Skin epidermis (tissue), 12 donors: Measurements from ENCODE around the gene NPHS1.
"Not testable (repeated sequence)": the region's sequence is repeated elsewhere in the genome, so short reads cannot be mapped to it uniquely, and the experiment has no call there.

Experiments
- H3K27ac ChIP-seq, 21 experiments: fragments of 200-600 bp; sonication (generic) in 11 of 21; one replicate each; pipeline ENCODE4 v1.5.0; 2020; ENCODE audit warnings: mild to moderate bottlenecking in 3 of 21, inconsistent platforms in 2 of 21, moderate library complexity in 2 of 21
- H3K4me3 ChIP-seq, 7 experiments: fragments of 200-600 bp; sonication (generic) in 2 of 7; one replicate each; pipeline ENCODE4 v1.5.0; 2020; ENCODE audit warnings: inconsistent platforms in 2 of 7, mild to moderate bottlenecking in 2 of 7, moderate library complexity in 1 of 7

The NPHS1 gene, protein sequence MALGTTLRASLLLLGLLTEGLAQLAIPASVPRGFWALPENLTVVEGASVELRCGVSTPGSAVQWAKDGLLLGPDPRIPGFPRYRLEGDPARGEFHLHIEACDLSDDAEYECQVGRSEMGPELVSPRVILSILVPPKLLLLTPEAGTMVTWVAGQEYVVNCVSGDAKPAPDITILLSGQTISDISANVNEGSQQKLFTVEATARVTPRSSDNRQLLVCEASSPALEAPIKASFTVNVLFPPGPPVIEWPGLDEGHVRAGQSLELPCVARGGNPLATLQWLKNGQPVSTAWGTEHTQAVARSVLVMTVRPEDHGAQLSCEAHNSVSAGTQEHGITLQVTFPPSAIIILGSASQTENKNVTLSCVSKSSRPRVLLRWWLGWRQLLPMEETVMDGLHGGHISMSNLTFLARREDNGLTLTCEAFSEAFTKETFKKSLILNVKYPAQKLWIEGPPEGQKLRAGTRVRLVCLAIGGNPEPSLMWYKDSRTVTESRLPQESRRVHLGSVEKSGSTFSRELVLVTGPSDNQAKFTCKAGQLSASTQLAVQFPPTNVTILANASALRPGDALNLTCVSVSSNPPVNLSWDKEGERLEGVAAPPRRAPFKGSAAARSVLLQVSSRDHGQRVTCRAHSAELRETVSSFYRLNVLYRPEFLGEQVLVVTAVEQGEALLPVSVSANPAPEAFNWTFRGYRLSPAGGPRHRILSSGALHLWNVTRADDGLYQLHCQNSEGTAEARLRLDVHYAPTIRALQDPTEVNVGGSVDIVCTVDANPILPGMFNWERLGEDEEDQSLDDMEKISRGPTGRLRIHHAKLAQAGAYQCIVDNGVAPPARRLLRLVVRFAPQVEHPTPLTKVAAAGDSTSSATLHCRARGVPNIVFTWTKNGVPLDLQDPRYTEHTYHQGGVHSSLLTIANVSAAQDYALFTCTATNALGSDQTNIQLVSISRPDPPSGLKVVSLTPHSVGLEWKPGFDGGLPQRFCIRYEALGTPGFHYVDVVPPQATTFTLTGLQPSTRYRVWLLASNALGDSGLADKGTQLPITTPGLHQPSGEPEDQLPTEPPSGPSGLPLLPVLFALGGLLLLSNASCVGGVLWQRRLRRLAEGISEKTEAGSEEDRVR (N-terminal part only)

DNA sequence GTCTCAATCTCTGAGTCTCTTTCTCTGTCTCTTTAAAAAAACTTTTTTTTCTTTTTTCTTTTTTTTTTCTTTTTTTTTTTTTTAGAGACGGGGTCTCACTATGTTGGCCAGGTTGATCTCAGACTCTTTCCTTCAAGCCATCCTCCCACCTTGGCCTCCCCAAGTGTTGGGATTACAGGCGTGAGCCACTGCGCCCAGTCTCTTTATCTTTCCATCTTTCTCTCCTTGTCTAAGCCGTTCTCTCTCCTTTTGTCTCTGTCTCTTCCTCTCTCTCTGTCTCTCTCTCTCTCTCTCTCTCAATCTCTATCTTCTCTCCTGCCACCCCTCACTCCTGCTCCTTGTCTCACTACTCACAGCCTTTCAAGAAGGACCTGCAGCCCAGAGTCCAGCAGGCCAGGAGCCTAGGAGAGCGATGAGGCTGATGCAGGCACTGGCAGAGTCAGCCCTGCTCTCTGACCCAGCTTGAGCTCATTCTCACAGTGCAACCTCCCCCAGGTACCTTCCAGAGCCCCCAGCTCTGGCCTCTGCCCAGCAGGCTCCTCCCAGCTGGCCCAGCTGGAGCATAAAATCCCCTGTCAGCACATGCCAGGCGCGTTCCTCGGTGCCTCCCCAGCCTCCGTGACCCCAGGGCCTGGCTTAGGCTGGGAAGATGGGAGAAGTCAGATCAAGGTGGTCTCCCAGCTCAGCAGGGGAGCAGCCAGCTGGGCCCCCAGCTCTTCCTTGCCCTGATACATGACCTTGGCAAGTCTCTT is at the start of gene NPHS1:
NPHS1 (minus strand) TSS at position 476 of the 752 bp plus-strand sequence. CDS start 667 bp downstream, outside the sequence.
- Histone ChIP-seq H3K27ac (no peak within 1 kb of the TSS), H3K4me3 (no peak within 1 kb of the TSS)

DNA sequence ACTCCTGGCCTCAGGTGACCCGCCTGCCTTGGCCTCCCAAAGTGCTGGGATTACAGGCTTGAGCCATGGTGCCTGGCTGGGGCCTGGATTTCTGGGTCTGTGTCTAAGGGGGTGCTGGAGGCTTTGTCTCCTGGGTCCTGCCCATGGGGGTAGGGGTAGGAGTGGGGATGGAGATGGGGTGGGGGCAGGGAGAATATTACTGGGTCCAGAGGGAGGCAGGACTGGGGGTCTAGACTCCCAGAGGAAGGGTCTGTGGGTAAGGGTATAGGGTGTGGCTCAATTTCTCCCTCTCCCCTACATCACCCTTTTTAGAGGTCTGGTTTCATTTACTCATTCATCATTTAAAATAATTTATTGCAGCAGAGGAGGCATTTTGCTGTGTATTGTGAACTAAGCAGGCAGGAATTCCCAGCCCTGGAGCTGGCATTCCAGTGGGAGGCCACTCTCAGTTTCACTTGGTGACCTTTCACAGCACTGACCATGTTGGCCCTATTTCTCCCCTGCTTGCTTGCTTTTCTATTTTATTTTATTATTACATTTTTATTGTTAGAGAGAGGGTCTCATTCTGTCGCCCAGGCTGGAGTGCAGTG is 48.8 kb upstream of the NPHS1 start:
- Histone ChIP-seq H3K4me3 (peak overlapping the region in 6 of 7 experiments; percentile 48 to 83 (median 71)), H3K27ac (peak overlapping the region in 19 of 21 experiments; percentile 77 to 97 (median 91))

DNA sequence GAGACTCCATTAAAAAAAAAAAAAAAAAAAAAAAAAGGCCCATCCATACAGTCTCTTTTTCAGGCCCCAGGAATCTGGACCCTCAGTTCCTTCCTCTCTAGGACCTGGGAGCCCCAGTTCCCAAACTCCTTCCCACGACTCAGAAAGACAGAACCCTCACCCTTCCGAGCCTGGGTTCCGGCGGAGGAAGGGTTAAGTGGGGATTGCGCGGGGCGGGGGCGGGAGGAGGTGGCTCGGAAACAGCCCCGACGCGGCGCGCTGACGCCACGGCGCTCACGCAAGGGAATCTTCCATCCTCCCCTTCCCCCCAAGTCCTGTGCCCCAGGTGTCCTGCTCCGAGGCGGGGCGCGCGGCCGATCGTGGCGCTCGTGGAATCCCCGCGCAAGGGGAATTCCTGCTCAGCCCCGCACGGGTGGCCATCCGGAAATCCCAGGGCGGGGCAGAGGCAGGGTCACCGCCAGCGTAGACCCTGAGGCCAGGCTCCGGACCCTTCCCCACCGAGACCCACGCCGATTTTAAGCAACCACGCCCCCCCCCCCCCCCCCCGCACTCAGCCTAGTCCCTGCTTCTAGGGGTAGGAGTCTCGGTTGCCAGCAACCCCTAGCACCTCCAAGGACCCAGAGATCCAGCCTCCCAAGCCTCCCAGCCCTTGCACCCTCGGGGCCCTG is 47.4 kb upstream of the NPHS1 start:
- H3K27ac ChIP-seq: peak overlapping the region; percentile 56 to 97 (median 91)
- H3K4me3 ChIP-seq: peak overlapping the region; percentile 48 to 83 (median 73)

DNA sequence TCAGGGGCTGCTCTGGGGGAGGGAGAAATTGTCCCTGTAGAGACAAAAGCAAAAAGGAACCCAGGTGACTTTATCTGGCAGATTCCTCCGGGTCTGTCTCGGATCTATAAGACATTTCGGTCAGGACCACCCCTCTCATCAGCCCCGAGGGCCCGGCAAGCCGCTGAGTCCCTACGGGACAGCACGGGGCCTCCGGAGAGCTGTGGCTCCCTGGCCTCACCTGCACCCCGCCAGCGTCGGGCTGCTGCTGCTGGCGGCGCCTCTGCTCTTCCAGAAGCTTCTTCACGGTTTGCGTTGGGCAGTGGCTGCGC is 46.1 kb upstream of the NPHS1 start:
- peak overlapping the region; percentile 56 to 97 (median 91) for H3K27ac ChIP-seq
- peak overlapping the region; percentile 48 to 83 (median 73) for H3K4me3 ChIP-seq

DNA sequence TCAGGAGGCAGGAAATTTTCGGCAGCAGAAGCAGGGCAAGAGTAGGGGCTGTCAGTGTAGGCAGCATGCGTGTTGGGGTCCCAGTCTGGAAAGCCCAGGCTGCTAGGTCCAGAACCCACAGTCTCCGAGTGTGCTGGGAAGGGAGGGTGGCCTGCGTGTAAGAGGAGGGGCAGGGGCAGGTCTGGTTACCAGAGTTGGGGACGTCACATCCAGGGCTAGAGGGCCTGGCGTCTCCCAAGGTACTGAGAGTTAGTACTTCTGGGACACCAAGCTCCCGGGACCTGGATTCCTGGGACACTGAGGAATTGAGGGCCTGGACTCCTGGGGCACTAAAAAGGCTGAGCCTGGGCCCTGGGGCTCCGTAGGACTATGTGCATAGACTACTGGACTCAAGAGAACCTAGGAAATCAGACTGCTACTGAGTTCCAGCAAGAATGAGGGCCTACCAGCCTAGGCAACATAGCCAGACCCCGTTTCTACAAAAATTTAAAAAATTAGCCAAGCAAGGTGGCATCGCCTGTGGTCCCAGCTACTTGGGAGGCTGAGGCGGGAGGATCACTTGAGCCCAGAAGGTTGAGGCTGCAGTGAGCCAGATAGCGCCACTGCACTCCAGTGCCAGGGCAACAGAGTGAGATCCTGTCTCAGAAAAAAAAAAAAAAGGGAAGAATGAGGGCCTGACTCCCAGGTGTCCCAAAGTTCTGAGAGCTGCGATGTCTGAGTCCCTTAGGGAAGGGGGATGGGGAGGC is 45.6 kb upstream of the NPHS1 start:
- peak overlapping the region; percentile 48 to 83 (median 73) for H3K4me3 ChIP-seq
- peak overlapping the region in 20 of 21 experiments; percentile 76 to 97 (median 91) for H3K27ac ChIP-seq

DNA sequence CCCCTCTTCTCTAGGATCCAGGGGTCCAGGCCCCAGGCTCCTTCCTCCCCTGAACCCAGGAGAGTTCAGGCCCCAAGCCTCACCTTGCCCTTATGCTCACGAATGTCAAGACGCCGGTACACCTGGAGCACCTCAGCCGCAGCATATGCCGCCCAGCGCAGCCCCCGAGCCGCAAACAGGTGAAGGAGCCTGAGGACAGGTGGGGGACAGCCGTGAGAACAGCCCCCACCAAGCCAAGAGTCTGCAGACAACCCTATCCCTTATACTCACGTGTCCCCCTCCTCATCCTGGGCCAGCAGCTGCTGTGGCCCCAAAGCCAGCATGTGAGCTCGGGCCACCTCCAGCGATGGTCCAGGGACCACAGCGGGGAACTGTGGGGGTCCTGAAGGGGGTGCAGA is 44.3 kb upstream of the NPHS1 start:
- Histone ChIP-seq H3K27ac (peak overlapping the region in 2 of 21 experiments; percentile 7 to 83), H3K4me3 (no peak overlapping the region)

DNA sequence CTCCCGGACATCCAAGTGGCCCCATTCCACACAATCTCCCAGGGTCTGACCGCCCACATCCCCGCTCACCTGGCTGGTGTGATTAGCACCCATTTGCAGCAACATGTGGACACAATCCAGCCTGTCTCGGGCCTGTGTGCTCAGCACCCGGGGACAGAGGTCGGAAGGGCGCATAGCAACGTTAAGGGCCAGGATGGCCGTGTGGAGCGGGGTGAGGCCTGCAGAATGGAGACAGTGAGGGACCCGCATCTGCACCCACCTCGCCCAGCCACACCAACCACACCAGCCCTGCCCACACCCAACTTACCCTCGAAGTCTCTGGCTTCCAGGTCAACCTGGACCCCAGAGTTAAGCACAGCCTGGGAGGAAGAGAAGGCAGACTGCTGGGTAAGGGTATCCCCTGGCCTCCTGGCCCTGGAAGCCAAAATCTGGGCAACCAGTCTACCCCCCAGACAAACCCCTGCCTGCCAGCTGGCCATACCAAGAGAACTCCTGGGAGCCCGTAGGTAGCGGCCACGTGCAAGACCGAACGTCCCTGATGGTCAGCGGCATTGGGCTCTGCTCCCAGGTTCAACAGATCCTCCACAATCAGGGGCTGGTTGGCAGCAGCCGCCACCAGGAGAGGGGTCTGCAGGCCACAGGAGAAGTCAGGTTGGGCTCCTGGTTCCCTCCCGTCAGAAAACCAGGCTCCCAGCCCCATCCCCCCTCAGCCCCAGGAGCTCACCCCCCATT is 43.8 kb upstream of the NPHS1 start:
- H3K4me3 ChIP-seq: no peak overlapping the region
- H3K27ac ChIP-seq: no peak overlapping the region

DNA sequence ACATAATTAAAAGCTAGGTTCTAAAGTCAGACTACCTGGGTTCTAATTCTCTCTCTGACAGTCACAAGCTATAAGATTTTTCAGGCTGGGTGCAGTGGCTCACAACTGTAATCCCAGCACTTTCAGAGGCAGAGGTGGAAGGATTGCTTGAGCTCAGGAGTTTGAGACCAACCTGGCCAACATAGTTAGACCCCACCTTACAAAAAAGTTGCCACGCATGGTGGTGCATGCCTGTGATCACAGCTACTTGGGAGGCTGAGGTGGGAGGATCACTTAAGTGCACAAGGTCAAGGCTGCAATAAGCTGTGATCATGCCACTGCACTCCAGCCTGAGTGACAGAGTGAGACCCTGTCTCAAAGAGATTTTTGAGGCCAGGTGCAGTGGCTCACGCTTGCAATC is 42.0 kb upstream of the NPHS1 start:
- Histone ChIP-seq H3K27ac (no peak overlapping the region), H3K4me3 (no peak overlapping the region)

DNA sequence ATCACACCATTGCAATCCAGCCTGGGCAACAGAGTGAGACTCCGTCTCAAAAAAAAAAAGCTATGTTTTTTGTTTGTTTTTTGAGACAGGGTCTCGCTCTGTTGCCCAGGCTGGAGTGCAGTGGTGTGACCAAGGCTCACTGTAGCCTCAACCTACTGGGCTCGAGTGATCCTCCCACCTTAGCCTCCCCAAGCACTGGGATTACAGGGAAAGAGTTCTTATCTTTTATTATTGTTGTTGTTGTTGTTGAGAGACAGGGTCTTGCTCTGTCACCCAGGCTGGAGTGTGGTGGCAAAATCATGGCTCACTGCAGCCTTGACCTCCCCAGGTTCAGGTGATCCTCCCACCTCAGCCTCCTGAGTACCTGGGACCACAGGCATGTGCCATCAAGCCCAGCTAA is 39.5 kb upstream of the NPHS1 start:
- H3K27ac ChIP-seq, H3K4me3 ChIP-seq: not testable (repeated sequence)

DNA sequence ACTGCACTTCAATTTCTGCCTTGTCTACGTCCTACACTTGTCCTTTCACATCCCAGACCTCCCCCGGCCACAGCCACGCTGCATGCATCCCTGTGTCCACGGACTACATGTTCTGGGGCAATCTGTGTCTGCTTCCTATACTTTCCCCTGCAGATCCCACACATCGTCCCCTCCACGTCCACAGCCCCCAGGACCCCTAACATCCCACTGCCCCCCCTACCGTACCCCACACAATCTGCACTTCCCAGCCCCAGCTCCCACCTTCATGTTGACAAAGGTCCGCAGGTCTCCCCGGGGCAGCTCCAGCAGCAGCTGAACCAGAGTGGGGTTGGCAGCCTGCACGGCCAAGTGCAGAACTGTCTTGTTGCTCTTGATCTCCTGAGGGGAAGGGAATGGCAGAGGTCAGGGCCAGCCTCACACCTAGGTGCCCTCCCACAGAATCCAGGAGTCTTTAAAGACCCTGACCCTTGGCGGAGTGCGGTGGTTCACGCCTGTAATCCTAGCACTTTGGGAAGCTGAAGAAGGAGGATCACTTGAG is 37.9 kb upstream of the NPHS1 start:
- H3K4me3 ChIP-seq: no peak overlapping the region
- H3K27ac ChIP-seq: no peak overlapping the region

DNA sequence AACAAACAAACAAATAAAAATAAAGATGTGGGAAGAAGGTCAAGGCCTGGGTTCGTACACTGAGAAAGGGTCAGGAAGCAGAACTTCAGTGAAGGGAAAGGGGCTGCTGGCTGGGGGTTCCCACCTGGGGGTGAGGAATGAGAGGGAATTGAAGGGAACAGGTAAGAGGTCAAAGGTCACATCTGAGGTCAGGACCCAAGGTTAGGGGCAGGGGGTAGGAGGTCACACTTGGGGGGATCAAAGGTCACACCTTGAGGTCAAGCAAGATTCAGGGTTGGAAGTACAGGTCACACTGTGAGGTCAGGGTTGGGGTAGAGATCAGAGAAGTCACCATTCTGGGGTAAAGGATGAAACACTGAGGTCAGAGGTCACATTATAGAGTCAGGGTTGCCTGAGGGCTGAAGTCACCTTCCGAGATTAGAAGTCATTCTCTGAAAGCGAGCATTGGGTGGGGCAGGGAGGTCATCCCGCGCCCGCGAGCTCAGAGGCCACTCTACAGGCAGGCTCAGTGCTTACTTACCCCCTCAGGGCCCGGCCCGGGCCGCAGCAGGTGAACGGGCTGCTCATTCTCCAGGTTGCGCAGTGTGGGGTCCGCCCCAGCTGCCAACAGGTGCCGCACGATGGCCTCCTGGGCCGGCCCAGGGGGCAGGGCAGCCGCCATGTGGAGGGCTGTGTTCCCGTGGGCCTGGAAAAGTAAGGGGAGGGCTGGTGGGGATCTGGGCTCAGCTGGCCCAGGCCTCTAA is 37.2 kb upstream of the NPHS1 start:
- Histone ChIP-seq H3K27ac (no peak overlapping the region), H3K4me3 (no peak overlapping the region)

DNA sequence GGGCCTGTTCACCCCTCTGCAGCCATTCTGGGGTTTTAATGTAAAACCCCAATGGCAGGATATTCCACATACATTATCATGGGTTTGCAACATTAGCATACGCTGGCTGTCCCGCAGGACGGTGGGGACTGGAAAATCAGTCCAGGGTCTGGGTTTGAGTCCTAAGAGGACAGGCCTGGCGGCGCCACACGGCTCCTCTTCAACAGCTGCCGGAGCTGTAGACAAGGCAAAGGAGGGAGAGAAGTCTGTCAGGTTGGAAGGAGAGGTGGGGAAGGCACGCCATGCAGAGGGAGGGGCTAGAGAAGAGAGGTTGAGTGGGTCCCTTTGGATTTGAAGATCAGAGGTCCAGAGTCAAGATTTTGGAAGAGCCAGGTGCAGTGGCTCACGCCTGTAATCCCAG is 36.1 kb upstream of the NPHS1 start:
- Histone ChIP-seq H3K27ac (no peak overlapping the region), H3K4me3 (no peak overlapping the region)

DNA sequence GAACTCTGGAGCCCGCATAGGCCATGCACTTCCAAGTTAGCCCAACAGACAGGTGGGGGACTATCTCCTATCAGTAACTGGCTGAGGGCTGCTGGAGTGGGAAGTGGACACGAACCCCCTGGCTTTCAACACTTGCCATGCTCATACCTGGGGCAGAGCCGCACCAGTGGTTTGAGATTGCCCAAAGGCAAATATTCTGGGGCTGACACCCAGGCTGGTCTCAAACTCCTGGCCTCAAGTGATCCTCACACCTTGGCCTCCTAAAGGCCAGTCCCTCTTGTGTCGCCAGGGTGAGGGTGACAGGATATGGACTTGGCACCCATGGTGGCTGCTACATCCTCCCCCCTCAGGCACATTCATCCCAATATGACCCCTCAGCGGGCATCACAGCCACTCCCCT is 34.9 kb upstream of the NPHS1 start:
- no peak overlapping the region for H3K4me3 ChIP-seq
- H3K27ac ChIP-seq: no peak overlapping the region

DNA sequence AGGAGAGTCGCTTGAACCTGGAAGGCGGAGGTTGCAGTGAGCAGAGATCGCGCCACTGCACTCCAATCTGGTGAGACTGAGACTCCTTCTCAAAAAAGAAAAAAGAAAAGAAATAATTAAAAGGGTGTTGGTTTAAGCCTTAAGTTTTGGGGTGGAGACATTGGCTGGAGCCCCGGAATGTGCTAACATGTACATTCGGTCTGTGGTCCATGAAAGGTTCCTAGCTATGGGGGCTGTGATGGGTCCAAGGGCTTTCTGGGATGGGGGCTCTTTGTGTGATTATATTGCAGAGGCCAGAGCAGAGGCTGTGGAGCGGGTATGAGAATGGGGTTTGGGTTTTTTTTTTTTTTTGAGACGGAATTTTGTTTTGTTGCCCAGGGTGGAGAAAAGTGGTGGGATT is 33.6 kb upstream of the NPHS1 start:
- H3K27ac ChIP-seq: no peak overlapping the region
- H3K4me3 ChIP-seq: no peak overlapping the region

DNA sequence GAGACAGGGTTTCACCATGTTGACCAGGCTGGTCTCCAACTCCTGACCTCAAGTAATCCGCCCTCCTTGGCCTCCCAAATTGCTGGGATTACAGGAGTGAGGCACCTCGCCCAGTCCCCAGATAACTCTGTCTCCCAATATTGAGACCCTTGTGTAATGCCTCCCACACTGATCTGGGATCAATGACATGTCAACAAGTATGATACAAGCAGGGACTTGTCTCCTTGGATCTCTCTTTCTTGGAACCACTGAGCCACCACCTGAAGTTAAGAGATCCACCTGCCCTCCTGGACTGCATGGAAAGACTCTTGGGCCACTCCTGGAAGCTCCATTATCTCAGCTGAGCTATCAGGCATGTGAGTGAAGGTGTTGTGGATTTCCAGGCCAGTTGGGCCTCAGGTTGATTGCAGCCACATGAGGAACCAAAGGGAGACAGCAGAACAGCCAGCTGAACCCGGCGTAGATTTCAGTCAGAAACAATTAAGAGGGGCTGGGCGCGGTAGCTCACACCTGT is 33.0 kb upstream of the NPHS1 start:
- Histone ChIP-seq H3K4me3 (no peak overlapping the region), H3K27ac (no peak overlapping the region)

DNA sequence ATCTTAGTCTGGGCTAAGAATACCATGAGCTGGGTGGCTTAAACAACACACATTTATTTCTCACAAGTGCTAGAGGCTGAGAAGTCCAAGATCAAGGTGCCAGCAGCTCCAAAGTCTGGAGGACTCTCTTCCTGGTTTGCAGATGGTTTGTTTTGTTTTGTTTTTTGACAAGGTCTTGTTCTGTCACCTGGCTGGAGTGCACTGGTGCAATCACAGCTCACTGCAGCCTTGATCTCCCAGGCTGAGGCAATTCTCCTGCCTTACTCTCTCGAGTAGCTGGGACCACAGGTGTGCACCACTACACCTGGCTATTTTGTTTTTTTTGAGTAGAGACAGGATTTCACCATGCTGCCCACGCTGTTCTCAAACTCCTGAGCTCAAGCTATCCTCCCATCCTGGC is 31.6 kb upstream of the NPHS1 start:
- Histone ChIP-seq H3K4me3 (no peak overlapping the region), H3K27ac (no peak overlapping the region)
